Esophagus muscularis mucosa (tissue), 4 donors: Measurements from ENCODE around the gene RTP5. TPM values are rescaled to one million over a fixed set of nuclear protein-coding genes. Genes with fewer than 3 reads are reported as not detected.
"Not testable (repeated sequence)": the region's sequence is repeated elsewhere in the genome, so short reads cannot be mapped to it uniquely, and the experiment has no call there.

ENCODE experiments used
- DNase-seq: peaks from one replicate; pipeline ENCODE4 v3.0.0-alpha.2; 2017; ENCODE audit errors: extremely low spot score
- H3K27ac ChIP-seq, 4 donors: fragments of 200-600 bp; sonication (generic); replicated peaks in 1 of 4; 1 replicate in 3 of 4; 2 replicates in 1 of 4; pipeline ENCODE4 v1.5.1; 2016 to 2019; ENCODE audit warnings: mild to moderate bottlenecking in 1 of 4
- H3K27me3 ChIP-seq, 4 donors: fragments of 200-600 bp; sonication (generic); one replicate each; pipeline versions ENCODE4 v1.5.1 to v1.6.0; 2016 to 2019
- H3K36me3 ChIP-seq, 4 donors: fragments of 200-600 bp; sonication (generic); one replicate each; pipeline ENCODE4 v1.5.1; 2016 to 2019
- H3K4me1 ChIP-seq, 4 donors: fragments of 200-600 bp; sonication (generic); one replicate each; pipeline ENCODE4 v1.5.1; 2016 to 2019
- H3K4me3 ChIP-seq, 4 donors: fragments of 200-600 bp; sonication (generic); 1 replicate in 2 of 4; 2 replicates in 2 of 4; pipeline ENCODE4 v1.5.1; 2016 to 2019; ENCODE audit warnings: mild to moderate bottlenecking in 4 of 4, moderate library complexity in 1 of 4
- H3K9me3 ChIP-seq, 4 donors: fragments of 200-600 bp; sonication (generic); 1 replicate in 3 of 4; 2 replicates in 1 of 4; pipeline ENCODE4 v1.5.1; 2016 to 2019
- EP300 ChIP-seq: sonication (generic); formaldehyde crosslinking; IDR thresholded peaks from one replicate; pipeline ENCODE4 v1.6.1; 2017; ENCODE audit warnings: antibody characterized with exemption
- POLR2A ChIP-seq: fragments of 450-650 bp; IDR thresholded peaks from one replicate; pipeline ENCODE4 v1.6.1; 2017; ENCODE audit warnings: antibody characterized with exemption, moderate library complexity, mild to moderate bottlenecking, low read depth
- POLR2AphosphoS5 ChIP-seq, 2 donors: sonication (generic); formaldehyde crosslinking; IDR thresholded peaks; one replicate each; pipeline ENCODE4 v1.6.1; 2017; ENCODE audit warnings: antibody characterized with exemption in 2 of 2
- WGBS: methylation state at CpG from one replicate; pipeline ENCODE4 v1.1.5; 2018; 5-methylcytosine and 5-hydroxymethylcytosine counted together
- intact Hi-C: fragments of 100-400 bp; cut with DNase I; formaldehyde crosslinking; loops from one replicate; pipeline ENCODE4 v1.15.1; 2023
- total RNA-seq, 4 donors: library from RNA; depleted of rRNA; stranded (reverse); fragments of >200 nt; gene quantifications; one replicate each; pipeline versions ENCODE4 v1.1.0 to v1.2.1, GENCODE V29; 2016
- TF ChIP-seq, protein P1 (sequence below), 3 experiments: fragments of 200-600 bp in 2 of 3; fragments of 450-650 bp in 1 of 3; sonication (generic) in 2 of 3; IDR thresholded peaks; one replicate each; pipeline ENCODE4 v1.5.1; 2017 to 2019; ENCODE audit warnings: antibody characterized with exemption in 3 of 3, mild to moderate bottlenecking in 2 of 3, moderate library complexity in 1 of 3

The RTP5 gene
- total RNA-seq, 4 donors from 2014 or later, result 0.17 TPM; not detected in 3

- Histone ChIP-seq H3K27ac (no peak overlapping the region), H3K4me3 (no peak overlapping the region), H3K36me3 (no peaks in the 10 kb centered on the region), H3K9me3 (no peaks in the 10 kb centered on the region), H3K4me1 (peaks cover 0 to 20% (median 13%) of the 10 kb centered on the region in 4 donors), H3K27me3 (peaks cover 0 to 18% (median 0%) of the 10 kb centered on the region in 4 donors)
- intact Hi-C loops, result no loop called here
- WGBS, result 88% methylated on average over 10 of the region's 14 CpGs
- no peak for DNase-seq
- TF ChIP-seq, protein P1, sequence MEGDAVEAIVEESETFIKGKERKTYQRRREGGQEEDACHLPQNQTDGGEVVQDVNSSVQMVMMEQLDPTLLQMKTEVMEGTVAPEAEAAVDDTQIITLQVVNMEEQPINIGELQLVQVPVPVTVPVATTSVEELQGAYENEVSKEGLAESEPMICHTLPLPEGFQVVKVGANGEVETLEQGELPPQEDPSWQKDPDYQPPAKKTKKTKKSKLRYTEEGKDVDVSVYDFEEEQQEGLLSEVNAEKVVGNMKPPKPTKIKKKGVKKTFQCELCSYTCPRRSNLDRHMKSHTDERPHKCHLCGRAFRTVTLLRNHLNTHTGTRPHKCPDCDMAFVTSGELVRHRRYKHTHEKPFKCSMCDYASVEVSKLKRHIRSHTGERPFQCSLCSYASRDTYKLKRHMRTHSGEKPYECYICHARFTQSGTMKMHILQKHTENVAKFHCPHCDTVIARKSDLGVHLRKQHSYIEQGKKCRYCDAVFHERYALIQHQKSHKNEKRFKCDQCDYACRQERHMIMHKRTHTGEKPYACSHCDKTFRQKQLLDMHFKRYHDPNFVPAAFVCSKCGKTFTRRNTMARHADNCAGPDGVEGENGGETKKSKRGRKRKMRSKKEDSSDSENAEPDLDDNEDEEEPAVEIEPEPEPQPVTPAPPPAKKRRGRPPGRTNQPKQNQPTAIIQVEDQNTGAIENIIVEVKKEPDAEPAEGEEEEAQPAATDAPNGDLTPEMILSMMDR (IDR thresholded peaks at IDR 0.05), result no peak
- TF ChIP-seq POLR2AphosphoS5 (IDR thresholded peaks at IDR 0.05) (no peak), POLR2A (no peak), EP300 (no peak)
These were observed 36.3 kb downstream of the RTP5 start for GRCh38 chr2:241905716-241906377.

DNA sequence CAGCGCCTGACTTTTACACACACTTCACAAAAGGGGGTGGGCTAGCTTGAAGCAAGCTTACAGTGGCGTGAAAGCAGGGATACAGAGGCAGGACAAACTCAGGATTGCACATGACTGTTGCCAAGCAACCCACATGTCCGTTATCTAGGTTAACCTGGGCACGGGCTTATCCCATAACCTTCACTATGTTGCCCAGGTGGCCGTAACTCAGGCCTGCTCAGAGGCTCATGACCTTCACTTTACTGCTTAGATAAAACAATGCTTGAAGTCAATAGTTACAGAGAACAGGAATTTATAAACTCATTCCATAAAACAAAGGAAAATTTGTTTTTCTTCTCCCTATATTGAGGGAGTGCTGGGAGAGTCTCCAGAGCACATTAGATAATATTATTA is 36.8 kb downstream of the RTP5 start:
- Histone ChIP-seq H3K27me3 (peaks cover 0 to 16% (median 0%) of the 10 kb centered on the region in 4 donors), H3K4me1 (peaks cover 0 to 15% (median 12%) of the 10 kb centered on the region in 4 donors)
- H3K9me3 ChIP-seq, DNase-seq, intact Hi-C loops, H3K36me3 ChIP-seq, H3K4me3 ChIP-seq, H3K27ac ChIP-seq: not testable (repeated sequence)
- 79% methylated on average over 5 of the region's 5 CpGs for WGBS

DNA sequence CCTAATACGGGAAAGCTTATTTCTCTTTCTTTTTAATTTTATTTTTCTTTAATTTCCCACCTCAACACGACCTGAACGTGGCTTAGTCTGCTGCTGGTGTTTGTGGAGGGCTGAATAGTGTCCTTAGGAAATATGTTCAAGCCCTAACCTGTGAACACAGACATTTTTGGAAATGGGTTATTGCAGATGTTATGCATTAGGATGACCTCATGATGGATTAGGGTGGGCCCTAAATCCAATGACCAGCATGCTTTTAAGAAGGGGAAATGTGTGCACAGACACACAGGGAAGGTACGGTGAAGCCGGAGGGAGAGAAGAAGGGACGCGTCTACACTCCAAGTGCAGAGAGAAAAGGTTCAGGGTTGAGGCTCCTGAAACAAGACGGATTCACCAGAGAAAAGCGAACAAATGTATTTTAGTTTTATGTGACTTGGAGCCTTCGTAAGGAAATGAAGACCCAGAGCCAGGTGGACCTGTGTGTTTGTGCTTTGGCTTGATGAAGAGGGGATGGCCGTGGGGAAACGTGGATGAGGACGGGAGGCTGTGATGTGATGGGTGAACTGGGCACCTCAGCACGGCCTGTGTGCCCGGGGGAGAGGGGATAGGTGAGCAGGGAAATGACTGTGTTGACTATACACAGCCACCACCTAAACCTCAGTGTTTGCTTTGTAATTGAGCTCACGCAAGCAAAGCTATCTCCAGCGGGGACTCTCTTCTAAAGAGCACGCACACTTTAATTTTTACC is 37.5 kb downstream of the RTP5 start:
- 89% methylated on average over 18 of the region's 18 CpGs for WGBS
- H3K27me3 ChIP-seq, result peaks cover 0 to 10% (median 0%) of the 10 kb centered on the region in 4 donors
- intact Hi-C loops, result no loop called here
- TF ChIP-seq, protein P1 (IDR thresholded peaks at IDR 0.05), result no peak
- TF ChIP-seq POLR2AphosphoS5 (IDR thresholded peaks at IDR 0.05), result no peak
- TF ChIP-seq EP300, result no peak
- TF ChIP-seq POLR2A, result no peak
- no peak overlapping the region for H3K4me3 ChIP-seq
- H3K9me3 ChIP-seq, result no peaks in the 10 kb centered on the region
- peaks cover 0 to 9% (median 6%) of the 10 kb centered on the region in 4 donors for H3K4me1 ChIP-seq
- H3K27ac ChIP-seq, result no peak overlapping the region
- H3K36me3 ChIP-seq, result no peaks in the 10 kb centered on the region
- no peak for DNase-seq

GRCh38 chr2:241907831-241908230 is 38.3 kb downstream of the RTP5 start:
- DNase-seq, intact Hi-C loops, H3K36me3 ChIP-seq, H3K4me1 ChIP-seq, H3K27ac ChIP-seq, H3K9me3 ChIP-seq, H3K4me3 ChIP-seq, H3K27me3 ChIP-seq: not testable (repeated sequence)
- 95% methylated on average over 7 of the region's 7 CpGs for WGBS

- Histone ChIP-seq H3K27ac (no peak overlapping the region), H3K9me3 (peaks cover 0 to 8% (median 2%) of the 10 kb centered on the region in 4 donors), H3K36me3 (no peaks in the 10 kb centered on the region), H3K4me1 (no peaks in the 10 kb centered on the region), H3K4me3 (no peak overlapping the region), H3K27me3 (no peaks in the 10 kb centered on the region)
- DNase-seq, result no peak
- intact Hi-C loops, result no loop called here
- TF ChIP-seq, protein P1 (IDR thresholded peaks at IDR 0.05), result no peak
- no peak for TF ChIP-seq POLR2AphosphoS5 (IDR thresholded peaks at IDR 0.05)
- TF ChIP-seq EP300, result no peak
- TF ChIP-seq POLR2A, result no peak
- 88% methylated on average over 26 of the region's 26 CpGs for WGBS
These were observed 39.3 kb downstream of the RTP5 start for GRCh38 chr2:241908686-241909420.
